ENCODE measurements around the gene DNAJB8. TPM values are rescaled to one million over a fixed set of nuclear protein-coding genes. Genes with fewer than 3 reads are reported as not detected.

The DNAJB8 gene
- total and polyA plus RNA-seq, 2 experiments from 2014 or later, result not detected

DNA sequence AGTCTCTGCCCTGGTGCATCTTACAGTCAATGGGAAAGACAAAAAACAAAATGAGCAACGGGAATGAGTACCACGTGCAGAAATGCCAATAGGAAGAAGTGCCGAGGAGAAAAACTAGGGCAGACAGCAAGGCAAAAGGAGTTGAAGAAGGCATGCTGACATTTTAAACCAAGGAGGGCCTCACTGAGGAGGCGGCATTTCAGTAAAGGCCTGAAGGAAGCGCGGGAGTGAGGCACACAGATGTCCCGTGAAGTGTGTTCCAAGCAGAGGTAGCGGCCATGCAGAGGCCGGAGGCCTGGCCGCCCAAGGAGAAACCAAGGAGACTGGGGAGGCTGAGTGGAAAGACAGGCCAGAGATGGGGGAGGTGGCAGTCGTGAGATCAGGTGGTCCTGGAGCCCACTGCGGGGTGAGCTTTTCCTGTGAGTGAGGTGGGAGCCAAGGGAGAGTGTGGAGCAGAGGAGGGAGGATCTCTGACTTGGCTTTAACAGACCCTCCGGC is 34.8 kb downstream of the DNAJB8 start:
- TF ChIP-seq, protein P1, sequence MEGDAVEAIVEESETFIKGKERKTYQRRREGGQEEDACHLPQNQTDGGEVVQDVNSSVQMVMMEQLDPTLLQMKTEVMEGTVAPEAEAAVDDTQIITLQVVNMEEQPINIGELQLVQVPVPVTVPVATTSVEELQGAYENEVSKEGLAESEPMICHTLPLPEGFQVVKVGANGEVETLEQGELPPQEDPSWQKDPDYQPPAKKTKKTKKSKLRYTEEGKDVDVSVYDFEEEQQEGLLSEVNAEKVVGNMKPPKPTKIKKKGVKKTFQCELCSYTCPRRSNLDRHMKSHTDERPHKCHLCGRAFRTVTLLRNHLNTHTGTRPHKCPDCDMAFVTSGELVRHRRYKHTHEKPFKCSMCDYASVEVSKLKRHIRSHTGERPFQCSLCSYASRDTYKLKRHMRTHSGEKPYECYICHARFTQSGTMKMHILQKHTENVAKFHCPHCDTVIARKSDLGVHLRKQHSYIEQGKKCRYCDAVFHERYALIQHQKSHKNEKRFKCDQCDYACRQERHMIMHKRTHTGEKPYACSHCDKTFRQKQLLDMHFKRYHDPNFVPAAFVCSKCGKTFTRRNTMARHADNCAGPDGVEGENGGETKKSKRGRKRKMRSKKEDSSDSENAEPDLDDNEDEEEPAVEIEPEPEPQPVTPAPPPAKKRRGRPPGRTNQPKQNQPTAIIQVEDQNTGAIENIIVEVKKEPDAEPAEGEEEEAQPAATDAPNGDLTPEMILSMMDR (IDR thresholded peaks at IDR 0.05; ENCODE audit: low read depth, low read length), result no peak
- H3K27ac ChIP-seq, result no peak overlapping the region
- no peak overlapping the region for H3K4me3 ChIP-seq
- no peaks in the 10 kb centered on the region for H3K9me3 ChIP-seq (ENCODE audit: low read depth)
- H3K27me3 ChIP-seq, result peaks cover 67% of the 10 kb centered on the region
- peaks cover 3% of the 10 kb centered on the region for H3K4me1 ChIP-seq (ENCODE audit: low read depth)
- no peak for DNase-seq (ENCODE audit: low read depth in 1 of 2, low spot score in 1 of 2)
- no peaks in the 10 kb centered on the region for H3K36me3 ChIP-seq

DNA sequence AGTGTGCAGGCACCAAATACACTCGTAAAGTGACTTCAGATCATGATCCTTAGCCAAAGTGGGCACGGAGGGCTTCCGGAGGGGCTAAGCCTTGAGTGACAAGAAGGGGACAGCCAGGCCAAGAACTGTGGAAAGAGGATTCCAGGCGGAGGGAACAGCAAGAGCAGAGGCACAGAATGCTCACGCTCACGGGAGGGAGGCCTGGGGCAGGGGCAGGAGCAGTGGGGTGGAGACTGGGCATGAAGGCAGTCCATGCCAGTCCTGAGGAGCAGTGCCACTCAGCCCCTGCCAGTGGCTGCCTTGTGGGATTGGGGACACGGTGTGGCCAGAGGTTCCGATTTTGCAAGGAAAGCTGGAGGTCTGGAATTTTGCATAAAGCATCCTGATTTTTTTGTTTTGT is 36.0 kb downstream of the DNAJB8 start:
- peaks cover 3% of the 10 kb centered on the region for H3K4me1 ChIP-seq (ENCODE audit: low read depth)
- H3K9me3 ChIP-seq (ENCODE audit: low read depth), result no peaks in the 10 kb centered on the region
- no peak overlapping the region for H3K4me3 ChIP-seq
- TF ChIP-seq, protein P1 (IDR thresholded peaks at IDR 0.05; ENCODE audit: low read depth, low read length), result no peak
- no peak overlapping the region for H3K27ac ChIP-seq
- no peak for DNase-seq (ENCODE audit: low read depth in 1 of 2, low spot score in 1 of 2)
- H3K27me3 ChIP-seq, result peaks cover 70% of the 10 kb centered on the region
- H3K36me3 ChIP-seq, result no peaks in the 10 kb centered on the region

DNA sequence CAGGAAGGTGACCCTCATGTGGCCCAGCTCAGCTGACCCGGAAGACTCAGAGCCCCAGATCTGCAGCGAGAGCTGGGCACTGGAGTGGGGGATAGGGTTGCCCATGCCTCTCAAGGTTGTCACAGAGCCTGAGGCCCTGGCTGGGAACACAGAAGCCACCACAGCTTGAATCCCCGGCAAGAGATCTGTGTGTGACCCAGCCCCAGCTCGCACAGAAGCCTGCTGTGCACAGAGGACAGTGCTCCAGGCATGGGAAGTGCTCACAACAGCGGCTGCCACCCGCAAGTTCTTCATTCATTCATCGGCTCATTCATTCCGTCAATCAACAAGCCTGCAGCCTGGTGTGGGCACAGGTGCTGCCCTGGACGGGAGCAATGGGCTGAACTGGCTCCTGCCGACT is 36.4 kb downstream of the DNAJB8 start:
- Histone ChIP-seq H3K4me1 (ENCODE audit: low read depth) (peaks cover 3% of the 10 kb centered on the region), H3K27ac (no peak overlapping the region), H3K9me3 (ENCODE audit: low read depth) (no peaks in the 10 kb centered on the region), H3K4me3 (no peak overlapping the region), H3K27me3 (peaks cover 74% of the 10 kb centered on the region), H3K36me3 (no peaks in the 10 kb centered on the region)
- TF ChIP-seq, protein P1 (IDR thresholded peaks at IDR 0.05; ENCODE audit: low read depth, low read length), result no peak
- no peak for DNase-seq (ENCODE audit: low read depth in 1 of 2, low spot score in 1 of 2)

DNA sequence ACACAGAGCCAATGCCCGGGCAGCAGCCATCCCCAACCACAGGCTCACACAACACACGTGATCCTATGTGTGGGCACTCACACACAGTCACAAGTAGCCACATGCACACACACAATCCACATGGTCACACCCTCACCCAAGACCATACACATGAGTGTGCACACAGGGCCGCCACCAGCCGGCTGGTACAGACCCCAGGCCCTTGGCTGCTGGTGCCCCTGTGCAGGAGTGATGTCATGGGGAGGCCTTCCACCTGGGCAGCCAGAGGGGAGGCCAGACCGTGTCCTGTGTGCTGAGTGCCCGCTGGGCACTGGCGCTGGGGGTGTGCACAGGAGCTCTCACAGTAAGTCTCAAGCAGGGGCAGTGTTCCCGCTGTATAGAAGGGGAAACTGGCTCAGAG is 36.9 kb downstream of the DNAJB8 start:
- H3K36me3 ChIP-seq, result no peaks in the 10 kb centered on the region
- peaks cover 3% of the 10 kb centered on the region for H3K4me1 ChIP-seq (ENCODE audit: low read depth)
- H3K9me3 ChIP-seq (ENCODE audit: low read depth), result no peaks in the 10 kb centered on the region
- no peak overlapping the region for H3K27ac ChIP-seq
- DNase-seq (ENCODE audit: low read depth in 1 of 2, low spot score in 1 of 2), result no peak
- H3K4me3 ChIP-seq, result no peak overlapping the region
- TF ChIP-seq, protein P1 (IDR thresholded peaks at IDR 0.05; ENCODE audit: low read depth, low read length), result no peak
- peaks cover 74% of the 10 kb centered on the region for H3K27me3 ChIP-seq

DNA sequence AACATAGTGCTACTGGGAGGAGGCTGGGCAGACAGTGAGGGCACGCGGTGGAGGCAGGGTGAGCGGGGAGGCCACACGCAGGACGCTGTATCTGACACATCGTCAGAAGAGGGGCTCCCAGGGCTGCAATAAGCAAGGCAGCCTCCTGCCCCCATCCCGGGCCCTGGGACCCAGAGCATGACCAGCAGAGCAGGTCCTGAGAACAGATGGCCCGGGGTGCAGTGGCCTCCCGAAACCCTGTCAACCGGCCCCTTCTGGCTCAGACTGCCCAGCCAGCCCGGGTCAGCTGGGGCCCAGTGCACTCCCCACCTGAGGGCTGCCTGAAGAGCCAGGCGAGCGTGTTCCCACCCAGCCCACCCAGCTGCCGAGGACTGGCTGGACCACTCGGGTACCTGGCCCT is 37.4 kb downstream of the DNAJB8 start:
- Histone ChIP-seq H3K4me1 (ENCODE audit: low read depth) (peaks cover 3% of the 10 kb centered on the region), H3K27me3 (peaks cover 71% of the 10 kb centered on the region), H3K27ac (no peak overlapping the region), H3K36me3 (no peaks in the 10 kb centered on the region), H3K9me3 (ENCODE audit: low read depth) (no peaks in the 10 kb centered on the region), H3K4me3 (no peak overlapping the region)
- TF ChIP-seq, protein P1 (IDR thresholded peaks at IDR 0.05; ENCODE audit: low read depth, low read length), result no peak
- DNase-seq (ENCODE audit: low read depth in 1 of 2, low spot score in 1 of 2), result no peak

All from cardiac muscle cell (in vitro differentiated cells and primary cell).